GM18870 (cell line): ENCODE results near the gene PCGF3.
"Not testable (repeated sequence)": the region's sequence is repeated elsewhere in the genome, so short reads cannot be mapped to it uniquely, and the experiment has no call there.

Experiments used
- ATAC-seq: cut with Tn5 transposase; IDR thresholded peaks from one replicate; pipeline ENCODE4 v1.9.1; 2021; ENCODE audit warnings: moderate library complexity; ENCODE audit not compliant: unreplicated experiment

Gene PCGF3

GRCh38 chr4:780255-780654 is 74.6 kb downstream of the PCGF3 start:
- not testable (repeated sequence) for ATAC-seq

- no peak for ATAC-seq
Observed at GRCh38 chr4:780716-781492, 75.3 kb downstream of the PCGF3 start.

GRCh38 chr4:781493-782216 is 76.0 kb downstream of the PCGF3 start:
- peak; percentile 97 for ATAC-seq

GRCh38 chr4:784401-785331 is 79.0 kb downstream of the PCGF3 start:
- no peak for ATAC-seq

DNA sequence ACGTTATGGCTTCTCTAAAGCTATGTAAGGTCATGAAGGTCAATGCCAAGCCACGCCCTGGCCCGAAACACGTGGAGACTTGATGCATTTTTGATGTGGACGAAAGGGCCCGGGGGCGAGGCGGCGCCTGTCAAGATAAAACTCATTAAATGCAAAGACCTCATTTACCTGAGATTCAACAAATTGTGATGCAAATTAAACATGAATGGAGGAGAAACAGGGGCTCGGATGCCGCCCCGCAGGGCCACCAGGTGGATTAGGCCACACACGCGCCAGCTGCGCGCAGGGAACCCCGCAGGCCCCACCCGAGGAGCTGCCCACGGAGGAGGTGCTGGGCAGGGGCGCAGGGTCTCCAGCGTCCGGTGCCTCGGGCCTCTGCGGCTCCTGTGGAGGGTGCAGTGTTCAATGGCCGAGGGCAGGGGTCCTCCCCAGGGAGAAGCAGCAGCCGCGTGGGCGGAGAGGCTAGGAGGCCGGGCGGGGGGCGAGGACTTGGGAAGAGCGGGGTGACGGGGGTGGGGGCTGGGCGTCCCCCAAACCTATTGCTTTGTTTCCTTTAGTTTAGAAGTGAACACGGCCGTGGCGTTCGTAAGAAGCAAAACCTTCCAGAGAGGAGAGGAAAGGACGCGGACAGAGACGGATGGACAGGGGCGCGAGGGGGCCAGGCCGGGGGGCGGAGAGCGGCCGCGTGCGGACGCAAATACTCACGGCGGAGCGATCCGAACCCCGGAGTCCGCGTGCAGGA is 79.9 kb downstream of the PCGF3 start:
- ATAC-seq: no peak

GRCh38 chr4:786074-786741 is 80.6 kb downstream of the PCGF3 start:
- no peak for ATAC-seq

- no peak for ATAC-seq
Observed at GRCh38 chr4:786861-787300, 81.2 kb downstream of the PCGF3 start.

DNA sequence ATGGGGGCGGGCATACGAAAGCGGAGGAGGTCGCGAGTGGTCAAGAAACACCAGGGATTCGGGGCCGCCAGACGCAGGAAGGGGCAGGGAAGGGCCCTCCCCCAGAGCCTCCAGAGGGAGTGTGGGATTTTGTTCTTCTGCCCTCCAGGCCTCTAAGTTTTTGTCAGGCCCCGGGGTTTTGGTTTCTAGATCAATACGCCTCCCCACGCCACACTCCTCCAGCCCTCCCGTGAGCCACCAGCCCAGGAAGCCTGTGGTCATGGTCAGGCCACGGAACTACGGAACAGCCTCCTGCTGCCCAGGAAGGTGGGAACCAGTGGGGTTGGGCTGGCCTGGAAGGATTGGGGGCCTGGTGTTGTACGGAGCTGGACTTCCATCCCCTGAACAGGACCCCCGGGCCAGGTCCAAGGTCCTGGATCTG is 81.9 kb downstream of the PCGF3 start:
- ATAC-seq: no peak

- no peak for ATAC-seq
Observed at GRCh38 chr4:788006-788635, 82.5 kb downstream of the PCGF3 start.

- ATAC-seq: no peak
Observed at GRCh38 chr4:788636-789297, 83.1 kb downstream of the PCGF3 start.

- ATAC-seq: no peak
Observed at GRCh38 chr4:789571-790465, 84.2 kb downstream of the PCGF3 start.

DNA sequence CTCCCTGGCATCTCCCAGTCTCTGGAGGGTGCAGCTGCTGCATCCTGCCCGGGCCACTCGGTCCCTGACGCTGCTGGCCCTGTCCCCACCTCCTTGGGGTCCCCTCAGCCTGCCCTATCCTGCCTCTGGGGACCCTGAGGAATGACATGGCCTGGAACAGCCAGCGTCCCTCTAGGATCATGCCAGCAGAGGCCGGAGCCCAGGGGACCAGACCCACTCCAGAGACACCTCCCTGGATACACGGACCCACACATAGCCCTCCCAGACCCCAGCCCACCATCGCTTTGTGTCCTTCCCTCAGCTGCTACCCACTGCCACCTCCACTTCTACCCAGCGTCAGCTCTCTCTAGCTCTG is 84.8 kb downstream of the PCGF3 start:
- ATAC-seq: no peak

DNA sequence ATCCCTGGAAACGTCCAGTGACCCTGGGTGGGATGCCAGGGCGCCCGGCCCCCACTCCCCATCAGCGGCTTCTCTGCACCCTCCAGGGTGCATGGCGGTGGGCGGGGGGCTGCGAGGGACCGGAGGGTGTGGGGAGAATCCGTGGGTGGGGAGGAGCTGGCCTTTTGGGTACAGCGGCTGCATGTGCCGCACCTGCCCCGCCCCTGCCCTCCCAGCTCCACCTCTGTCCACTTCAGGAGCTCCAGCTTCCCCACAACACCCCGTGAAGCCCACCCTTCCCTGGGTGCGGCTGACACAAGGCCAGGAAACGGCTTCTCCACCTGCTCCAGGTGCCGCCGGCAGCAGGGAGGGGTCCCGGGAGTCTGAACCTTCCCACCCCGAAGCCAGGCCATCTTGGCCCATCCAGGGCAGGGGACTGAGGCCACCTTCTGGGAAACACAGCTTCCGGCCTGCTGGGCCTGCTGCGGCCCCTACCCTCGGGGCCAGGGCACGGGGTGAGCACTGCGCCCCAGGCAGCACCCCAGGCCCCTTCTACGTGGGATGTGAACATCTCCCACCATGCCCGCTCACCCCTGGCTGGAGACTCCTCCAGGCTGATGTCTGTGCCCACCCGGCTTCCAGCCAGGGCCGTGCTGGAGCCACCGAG is 85.7 kb downstream of the PCGF3 start:
- no peak for ATAC-seq

GRCh38 chr4:791898-792625 is 86.4 kb downstream of the PCGF3 start:
- ATAC-seq: no peak

DNA sequence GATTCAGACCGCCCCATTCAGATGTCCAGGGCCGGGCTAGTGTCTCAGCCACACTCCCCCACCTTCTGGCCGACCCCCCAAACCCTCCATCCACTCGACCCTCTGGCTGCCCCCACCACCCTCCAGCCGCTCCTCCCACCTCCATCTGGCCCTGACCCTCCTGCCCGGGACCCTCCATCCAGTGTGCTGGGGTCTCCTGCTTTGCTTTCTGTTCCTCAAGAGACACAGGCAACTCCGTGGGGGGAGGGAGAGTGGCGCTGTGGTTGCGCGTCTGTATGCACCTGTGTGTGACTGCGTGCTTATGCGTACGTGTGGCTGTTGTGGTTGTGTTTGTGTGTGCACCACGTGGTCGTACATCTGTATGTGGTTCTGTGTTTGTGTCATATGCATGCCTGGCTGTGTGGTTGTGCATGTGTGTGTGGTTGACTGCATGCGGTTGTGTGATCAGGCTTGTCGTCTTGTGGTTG is 87.0 kb downstream of the PCGF3 start:
- ATAC-seq: no peak

DNA sequence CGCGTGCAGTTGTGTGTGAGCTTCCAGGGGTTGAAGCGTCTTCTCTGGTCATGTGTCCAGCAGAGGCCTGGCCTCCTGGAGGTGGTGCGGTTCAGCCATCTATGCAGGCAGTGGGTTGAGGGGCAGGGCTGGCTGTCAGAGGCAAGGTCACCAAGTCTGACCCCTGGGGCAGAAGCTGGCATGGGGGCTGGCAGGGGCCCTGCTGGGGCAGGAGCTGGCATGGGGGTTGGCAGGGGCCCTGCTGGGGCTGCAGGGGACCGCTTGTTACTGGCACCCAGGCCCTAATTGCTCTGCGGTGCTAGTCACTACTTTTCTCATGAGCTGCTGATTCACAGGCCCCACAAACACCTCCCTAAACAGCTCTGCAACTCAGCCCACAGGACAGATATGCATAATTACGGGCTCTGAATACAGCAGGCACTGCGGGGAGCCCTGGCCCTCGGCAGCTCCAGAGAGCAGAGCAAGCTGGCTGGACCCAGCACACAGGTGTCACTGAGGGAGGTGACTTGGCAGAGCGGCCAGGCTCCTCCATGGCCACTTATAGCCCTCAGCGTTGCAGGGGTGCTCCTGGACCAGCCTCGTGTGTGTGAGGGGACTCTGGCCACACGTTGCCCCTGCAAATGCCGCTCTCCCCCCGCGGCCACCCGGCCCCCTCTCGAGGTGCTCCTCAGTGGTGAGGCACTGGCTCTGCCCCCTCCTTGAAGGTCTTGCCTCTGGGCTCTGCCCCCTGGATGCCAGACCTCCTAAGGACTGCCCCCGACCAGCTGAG is 87.6 kb downstream of the PCGF3 start:
- no peak for ATAC-seq
